Fibroblast of villous mesenchyme (primary cell): ENCODE measurements around the gene PRX. TPM values are rescaled to one million over a fixed set of nuclear protein-coding genes. Genes with fewer than 3 reads are reported as not detected.

ENCODE experiments used
- DNase-seq: peaks from one replicate; pipeline ENCODE4 v3.0.0-alpha.2; 2010; ENCODE audit warnings: low read depth
- H3K4me3 ChIP-seq: 2 replicates; pipeline ENCODE4 v1.5.1; 2011; ENCODE audit warnings: low read depth, mild to moderate bottlenecking, low read length
- small RNA-seq: library from RNA; depleted of rRNA; stranded (forward); fragments of <200 nt; gene quantifications from one replicate; pipeline ENCODE3, GENCODE V24; 2012
- total RNA-seq: library from RNA; depleted of rRNA; stranded (reverse); fragments of >200 nt; gene quantifications from 2 replicates; pipeline ENCODE4 v1.2.3, GENCODE V29; 2012
- TF ChIP-seq, protein P1 (sequence below): IDR thresholded peaks from 2 replicates; pipeline ENCODE4 v1.5.1; 2012; ENCODE audit warnings: low read depth, mild to moderate bottlenecking, low read length; ENCODE audit not compliant: insufficient read depth

The PRX gene
- total RNA-seq, 1 donor, result 0.86 TPM

DNA sequence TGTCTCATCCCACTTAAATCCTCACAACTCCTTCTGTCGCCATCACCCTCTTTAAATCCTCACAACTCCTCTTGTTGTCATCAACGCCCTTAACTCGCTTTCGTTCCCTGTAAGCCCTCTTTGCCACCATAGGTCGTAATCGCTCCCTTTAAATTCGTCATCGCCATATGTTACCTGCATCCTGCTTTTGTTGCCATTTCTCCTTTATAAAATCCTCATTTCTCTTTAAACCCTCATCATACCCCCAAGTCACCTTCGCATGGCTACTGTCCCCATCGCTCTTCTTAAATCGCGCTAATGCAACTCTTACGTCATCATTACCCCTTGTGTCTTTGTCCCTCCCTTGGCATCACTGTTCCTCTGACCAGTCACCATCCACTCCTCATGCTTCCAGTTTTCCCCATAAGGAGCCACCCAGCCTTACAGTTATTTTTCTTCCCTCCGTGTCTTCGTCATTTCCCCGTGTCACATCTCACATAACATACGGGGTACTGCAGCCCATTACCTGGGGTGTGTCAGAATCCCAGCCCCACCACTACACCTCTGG is 64.1 kb downstream of the PRX start:
- H3K4me3 ChIP-seq, result peak overlapping the region; percentile 77
- TF ChIP-seq, protein P1, sequence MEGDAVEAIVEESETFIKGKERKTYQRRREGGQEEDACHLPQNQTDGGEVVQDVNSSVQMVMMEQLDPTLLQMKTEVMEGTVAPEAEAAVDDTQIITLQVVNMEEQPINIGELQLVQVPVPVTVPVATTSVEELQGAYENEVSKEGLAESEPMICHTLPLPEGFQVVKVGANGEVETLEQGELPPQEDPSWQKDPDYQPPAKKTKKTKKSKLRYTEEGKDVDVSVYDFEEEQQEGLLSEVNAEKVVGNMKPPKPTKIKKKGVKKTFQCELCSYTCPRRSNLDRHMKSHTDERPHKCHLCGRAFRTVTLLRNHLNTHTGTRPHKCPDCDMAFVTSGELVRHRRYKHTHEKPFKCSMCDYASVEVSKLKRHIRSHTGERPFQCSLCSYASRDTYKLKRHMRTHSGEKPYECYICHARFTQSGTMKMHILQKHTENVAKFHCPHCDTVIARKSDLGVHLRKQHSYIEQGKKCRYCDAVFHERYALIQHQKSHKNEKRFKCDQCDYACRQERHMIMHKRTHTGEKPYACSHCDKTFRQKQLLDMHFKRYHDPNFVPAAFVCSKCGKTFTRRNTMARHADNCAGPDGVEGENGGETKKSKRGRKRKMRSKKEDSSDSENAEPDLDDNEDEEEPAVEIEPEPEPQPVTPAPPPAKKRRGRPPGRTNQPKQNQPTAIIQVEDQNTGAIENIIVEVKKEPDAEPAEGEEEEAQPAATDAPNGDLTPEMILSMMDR, result no peak
- DNase-seq, result peak; percentile 66

DNA sequence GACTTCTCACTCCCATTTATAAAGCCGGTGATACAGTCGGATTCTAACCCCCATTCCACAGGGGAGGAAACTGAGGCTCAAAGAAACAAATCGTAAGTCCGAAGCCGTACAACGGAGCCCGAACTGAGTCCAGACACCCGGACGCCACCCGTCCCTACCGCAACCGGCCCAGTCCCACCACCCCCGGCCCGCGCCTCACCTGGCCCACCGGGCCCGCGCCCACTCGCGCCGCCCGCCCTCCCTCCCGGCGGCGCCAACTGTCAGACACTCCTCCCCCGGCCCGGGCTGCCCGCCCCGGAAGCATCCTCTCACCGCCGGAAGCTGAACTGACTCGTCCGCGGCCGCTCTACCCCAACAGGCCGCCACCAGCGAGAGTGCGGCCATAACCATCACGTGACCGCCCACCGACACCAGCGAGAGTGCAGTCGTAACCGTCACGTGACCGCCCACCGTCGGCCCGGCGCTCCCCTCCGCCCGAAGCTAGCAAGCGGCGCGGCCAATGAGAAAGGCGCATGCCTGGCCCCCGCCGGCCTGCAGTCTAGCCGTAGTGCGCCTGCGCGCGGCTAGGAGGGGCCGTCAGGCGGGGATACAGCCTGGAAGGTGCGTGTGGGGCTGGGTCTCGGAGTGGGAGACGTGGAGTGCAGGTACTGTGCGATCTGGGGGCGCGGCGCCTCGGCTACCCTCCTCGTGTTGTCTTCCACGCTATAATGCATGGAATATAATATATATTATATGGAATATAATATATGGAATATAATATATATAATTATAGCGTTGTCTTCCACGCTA is 64.9 kb downstream of the PRX start, which contains the start of the genes C19orf47 and PLD3:
Gene C19orf47, minus strand, starts transcription at position 273 of the 789 bp plus-strand sequence. CDS start 6,540 bp downstream, outside the sequence.
Gene PLD3, plus strand, starts transcription at position 571 of the 789 bp plus-strand sequence. CDS start 17,789 bp downstream, outside the sequence.
- TF ChIP-seq, protein P1, result no peak
- peak; percentile 99 for DNase-seq
- peak within 1 kb of the TSS; percentile 77 for H3K4me3 ChIP-seq

DNA sequence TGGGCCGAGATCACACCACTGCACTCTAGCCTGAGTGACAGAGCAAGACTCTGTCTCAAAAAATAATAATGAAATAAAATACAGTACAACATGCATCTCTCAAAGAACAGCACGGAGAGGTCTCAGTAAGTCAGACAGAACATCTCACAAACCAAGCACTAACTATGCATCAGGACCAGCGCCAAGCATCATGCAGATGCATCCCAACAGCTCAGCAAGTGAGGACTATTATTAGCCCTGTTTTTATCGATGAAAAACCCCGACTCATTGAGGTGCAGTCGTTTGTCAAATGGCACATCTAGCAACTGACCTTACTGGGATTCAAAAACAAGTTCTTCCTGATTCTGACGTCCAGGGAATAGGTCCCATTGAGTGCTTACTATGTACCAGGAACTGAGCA is 68.8 kb downstream of the PRX start:
- no peak for DNase-seq

More for the DNA sequence above, 68.8 kb downstream of the PRX start:
- no peak overlapping the region for H3K4me3 ChIP-seq
- TF ChIP-seq, protein P1, result no peak

Small RNAs within 50 kb of the gene (small RNA-seq; reads per million reads assigned to genes)
- gene MIR6796, result not detected
- gene RF00017, result not detected

Other genes starting within 250 kb of the PRX start
- 8.6 and 12.6 TPM in 2 replicates for gene MAP3K10, start 222.0 kb downstream of the PRX start, total RNA-seq
- not detected in 2 replicates for gene TTC9B, start 195.0 kb downstream of the PRX start, total RNA-seq
- gene CCNP, start 186.7 kb downstream of the PRX start, total RNA-seq, result under 0.01 and 0.86 TPM in 2 replicates
- gene AKT2, start 128.0 kb downstream of the PRX start, total RNA-seq, result 120 and 142 TPM in 2 replicates
- 11.2 and 11.9 TPM in 2 replicates for gene C19orf47, start 65.0 kb downstream of the PRX start, total RNA-seq
- gene PLD3, start 64.7 kb downstream of the PRX start, total RNA-seq, result 146 and 152 TPM in 2 replicates
- gene HIPK4, start 23.2 kb downstream of the PRX start, total RNA-seq, result under 0.01 TPM in 2 replicates
- gene SERTAD1, start 12.6 kb upstream of the PRX start, total RNA-seq, result 20.0 and 22.0 TPM in 2 replicates
- 38.0 and 49.2 TPM in 2 replicates for gene SERTAD3, start 31.0 kb upstream of the PRX start, total RNA-seq
- 33.7 and 64.7 TPM in 2 replicates for gene BLVRB, start 52.4 kb upstream of the PRX start, total RNA-seq
- gene SPTBN4, start 53.6 kb upstream of the PRX start, total RNA-seq, result 0.32 and 1.3 TPM in 2 replicates
- gene SHKBP1, start 163.5 kb upstream of the PRX start, total RNA-seq, result 17.7 and 20.9 TPM in 2 replicates
- 18.4 and 21.2 TPM in 2 replicates for gene LTBP4, start 188.0 kb upstream of the PRX start, total RNA-seq